ENCODE results near the gene PPP6R2. TPM values are rescaled to one million over a fixed set of nuclear protein-coding genes. Genes with fewer than 3 reads are reported as not detected.

PPP6R2 gene
- total RNA-seq, 1 experiment from 2014 or later, result 47.8 TPM

DNA sequence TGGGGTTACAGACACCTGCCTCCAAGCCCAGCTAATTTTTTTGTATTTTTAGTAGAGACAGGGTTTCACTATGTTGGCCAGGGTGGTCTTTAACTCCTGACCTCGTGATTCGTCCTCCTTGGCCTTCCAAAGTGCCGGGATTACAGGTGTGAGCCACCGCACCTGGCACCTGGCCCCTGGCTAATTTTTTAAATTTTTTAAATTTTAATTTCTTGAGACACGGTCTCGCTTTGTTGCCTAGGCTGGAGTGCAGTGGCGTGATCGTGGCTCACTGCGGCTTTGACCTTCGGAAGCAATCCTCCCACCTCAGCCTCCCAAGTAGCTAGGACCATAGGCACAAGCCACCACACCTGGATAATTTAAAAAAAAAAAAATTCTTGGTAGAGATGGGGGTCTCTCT, 14.6 kb downstream of the PPP6R2 start (continued):
- TF ChIP-seq, protein P1, sequence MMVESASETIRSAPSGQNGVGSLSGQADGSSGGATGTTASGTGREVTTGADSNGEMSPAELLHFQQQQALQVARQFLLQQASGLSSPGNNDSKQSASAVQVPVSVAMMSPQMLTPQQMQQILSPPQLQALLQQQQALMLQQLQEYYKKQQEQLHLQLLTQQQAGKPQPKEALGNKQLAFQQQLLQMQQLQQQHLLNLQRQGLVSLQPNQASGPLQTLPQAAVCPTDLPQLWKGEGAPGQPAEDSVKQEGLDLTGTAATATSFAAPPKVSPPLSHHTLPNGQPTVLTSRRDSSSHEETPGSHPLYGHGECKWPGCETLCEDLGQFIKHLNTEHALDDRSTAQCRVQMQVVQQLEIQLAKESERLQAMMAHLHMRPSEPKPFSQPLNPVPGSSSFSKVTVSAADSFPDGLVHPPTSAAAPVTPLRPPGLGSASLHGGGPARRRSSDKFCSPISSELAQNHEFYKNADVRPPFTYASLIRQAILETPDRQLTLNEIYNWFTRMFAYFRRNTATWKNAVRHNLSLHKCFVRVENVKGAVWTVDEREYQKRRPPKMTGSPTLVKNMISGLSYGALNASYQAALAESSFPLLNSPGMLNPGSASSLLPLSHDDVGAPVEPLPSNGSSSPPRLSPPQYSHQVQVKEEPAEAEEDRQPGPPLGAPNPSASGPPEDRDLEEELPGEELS (CRISPR knock-in tag; IDR thresholded peaks at IDR 0.05), result no peak
- TF ChIP-seq, protein P2, sequence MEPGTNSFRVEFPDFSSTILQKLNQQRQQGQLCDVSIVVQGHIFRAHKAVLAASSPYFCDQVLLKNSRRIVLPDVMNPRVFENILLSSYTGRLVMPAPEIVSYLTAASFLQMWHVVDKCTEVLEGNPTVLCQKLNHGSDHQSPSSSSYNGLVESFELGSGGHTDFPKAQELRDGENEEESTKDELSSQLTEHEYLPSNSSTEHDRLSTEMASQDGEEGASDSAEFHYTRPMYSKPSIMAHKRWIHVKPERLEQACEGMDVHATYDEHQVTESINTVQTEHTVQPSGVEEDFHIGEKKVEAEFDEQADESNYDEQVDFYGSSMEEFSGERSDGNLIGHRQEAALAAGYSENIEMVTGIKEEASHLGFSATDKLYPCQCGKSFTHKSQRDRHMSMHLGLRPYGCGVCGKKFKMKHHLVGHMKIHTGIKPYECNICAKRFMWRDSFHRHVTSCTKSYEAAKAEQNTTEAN (CRISPR knock-in tag; IDR thresholded peaks at IDR 0.05), result no peak
- no peak for TF ChIP-seq TP53 (CRISPR knock-in tag; IDR thresholded peaks at IDR 0.05)

DNA sequence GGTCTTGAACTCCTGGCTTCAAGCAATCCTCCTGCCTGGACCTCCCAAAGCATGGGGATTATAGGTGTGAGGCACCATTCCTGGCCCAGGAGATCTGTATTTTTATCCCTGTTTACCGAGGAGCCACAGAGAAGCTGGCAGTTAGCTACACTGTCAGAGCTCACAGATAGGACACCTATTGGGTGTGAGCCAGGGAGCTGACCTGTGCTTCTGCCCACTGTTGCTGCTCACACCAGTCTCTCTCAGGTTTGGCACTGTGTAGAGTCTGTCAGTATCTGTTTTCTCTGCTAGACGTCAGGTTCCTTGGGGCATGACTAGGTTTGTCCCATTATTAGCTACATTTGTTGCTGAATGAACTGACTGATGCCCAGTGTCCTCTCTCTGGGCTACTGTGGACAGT, 17.5 kb downstream of the PPP6R2 start:
- DNase-seq (ENCODE audit: low spot score) (no peak), ATAC-seq (no peak)
- CTCF ChIA-PET, result interaction anchor here (0.9 to 1.3 kb wide), 3 partner anchors 33 to 202 kb away, joined by 3 read pairs; partner anchors contain the start of gene SYCE3
- no peaks in the 10 kb centered on the region for H3K27me3 Mint-ChIP-seq (ENCODE audit: low read depth)
- POLR2A ChIA-PET, result no interaction called here
- no peak overlapping the region for H3K27ac Mint-ChIP-seq
- H3K4me3 Mint-ChIP-seq, result no peak overlapping the region
- TF ChIP-seq, protein P3, sequence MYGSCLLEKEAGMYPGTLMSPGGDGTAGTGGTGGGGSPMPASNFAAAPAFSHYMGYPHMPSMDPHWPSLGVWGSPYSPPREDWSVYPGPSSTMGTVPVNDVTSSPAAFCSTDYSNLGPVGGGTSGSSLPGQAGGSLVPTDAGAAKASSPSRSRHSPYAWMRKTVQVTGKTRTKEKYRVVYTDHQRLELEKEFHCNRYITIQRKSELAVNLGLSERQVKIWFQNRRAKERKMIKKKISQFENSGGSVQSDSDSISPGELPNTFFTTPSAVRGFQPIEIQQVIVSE (CRISPR knock-in tag; IDR thresholded peaks at IDR 0.05; ENCODE audit: borderline replicate concordance), result no peak
- TF ChIP-seq SMAD3 (CRISPR knock-in tag; IDR thresholded peaks at IDR 0.05; ENCODE audit: borderline replicate concordance) (no peak), TEAD4 (CRISPR knock-in tag; IDR thresholded peaks at IDR 0.05) (no peak)
- TF ChIP-seq, protein P4, sequence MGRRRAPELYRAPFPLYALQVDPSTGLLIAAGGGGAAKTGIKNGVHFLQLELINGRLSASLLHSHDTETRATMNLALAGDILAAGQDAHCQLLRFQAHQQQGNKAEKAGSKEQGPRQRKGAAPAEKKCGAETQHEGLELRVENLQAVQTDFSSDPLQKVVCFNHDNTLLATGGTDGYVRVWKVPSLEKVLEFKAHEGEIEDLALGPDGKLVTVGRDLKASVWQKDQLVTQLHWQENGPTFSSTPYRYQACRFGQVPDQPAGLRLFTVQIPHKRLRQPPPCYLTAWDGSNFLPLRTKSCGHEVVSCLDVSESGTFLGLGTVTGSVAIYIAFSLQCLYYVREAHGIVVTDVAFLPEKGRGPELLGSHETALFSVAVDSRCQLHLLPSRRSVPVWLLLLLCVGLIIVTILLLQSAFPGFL (CRISPR knock-in tag; IDR thresholded peaks at IDR 0.05; ENCODE audit: borderline replicate concordance), result no peak
- H3K9me3 Mint-ChIP-seq, result no peaks in the 10 kb centered on the region
- H3K36me3 Mint-ChIP-seq, result peaks cover 17% of the 10 kb centered on the region; the same call in 1 of the 2 replicates
- no peaks in the 10 kb centered on the region for H3K4me1 Mint-ChIP-seq

- Mint-ChIP-seq H3K27ac (peak overlapping the region; percentile 54; the same call in 1 of the 2 replicates), H3K27me3 (ENCODE audit: low read depth) (no peaks in the 10 kb centered on the region), H3K9me3 (no peaks in the 10 kb centered on the region), H3K4me3 (no peak overlapping the region), H3K36me3 (peaks cover 18% of the 10 kb centered on the region), H3K4me1 (no peaks in the 10 kb centered on the region)
- CTCF ChIA-PET, result interaction anchor here (0.9 to 1.3 kb wide), 3 partner anchors 34 to 202 kb away, joined by 3 read pairs; partner anchors contain the start of gene SYCE3
- POLR2A ChIA-PET, result no interaction called here
- DNase-seq (ENCODE audit: low spot score) (no peak), ATAC-seq (no peak)
- TF ChIP-seq GRHL2 (CRISPR knock-in tag; IDR thresholded peaks at IDR 0.05; ENCODE audit: insufficient replicate concordance, severe bottlenecking), result no peak
- TF ChIP-seq USF2 (CRISPR knock-in tag; IDR thresholded peaks at IDR 0.05), result no peak
- no peak for TF ChIP-seq STAT6 (CRISPR knock-in tag; conservative IDR thresholded peaks at IDR 0.05; ENCODE audit: low read depth)
- no peak for TF ChIP-seq ZNF232 (CRISPR knock-in tag; IDR thresholded peaks at IDR 0.05)
- no peak for TF ChIP-seq ZNF532 (CRISPR knock-in tag; IDR thresholded peaks at IDR 0.05; ENCODE audit: borderline replicate concordance)
- no peak for TF ChIP-seq PRDM15 (CRISPR knock-in tag; IDR thresholded peaks at IDR 0.05)
- no peak for TF ChIP-seq CREB1 (CRISPR knock-in tag; IDR thresholded peaks at IDR 0.05)
Measured at GRCh38 chr22:50361222-50361621, 18.1 kb downstream of the PPP6R2 start.
